ENCODE measurements around the gene SPCS2.

GRCh38 chr11:75023446-75024067 is 74.5 kb downstream of the SPCS2 start:
- TF ChIP-seq TARDBP (IDR thresholded peaks at IDR 0.05): no peak
- no peak for TF ChIP-seq ZNF384 (IDR thresholded peaks at IDR 0.05)
- no peak for TF ChIP-seq CTBP1 (IDR thresholded peaks at IDR 0.05; ENCODE audit: borderline replicate concordance)
- no peak for TF ChIP-seq FOXK2 (IDR thresholded peaks at IDR 0.05)
- no peak for TF ChIP-seq PKNOX1 (IDR thresholded peaks at IDR 0.05)
- TF ChIP-seq NFRKB (IDR thresholded peaks at IDR 0.05): no peak
- TF ChIP-seq ELF4 (IDR thresholded peaks at IDR 0.05): no peak

All from HEK293T (cell line).